ENCODE results near the gene KRT3. TPM values are rescaled to one million over a fixed set of nuclear protein-coding genes. Genes with fewer than 3 reads are reported as not detected.

Gene KRT3
- total RNA-seq, 1 experiment from 2014 or later: not detected

DNA sequence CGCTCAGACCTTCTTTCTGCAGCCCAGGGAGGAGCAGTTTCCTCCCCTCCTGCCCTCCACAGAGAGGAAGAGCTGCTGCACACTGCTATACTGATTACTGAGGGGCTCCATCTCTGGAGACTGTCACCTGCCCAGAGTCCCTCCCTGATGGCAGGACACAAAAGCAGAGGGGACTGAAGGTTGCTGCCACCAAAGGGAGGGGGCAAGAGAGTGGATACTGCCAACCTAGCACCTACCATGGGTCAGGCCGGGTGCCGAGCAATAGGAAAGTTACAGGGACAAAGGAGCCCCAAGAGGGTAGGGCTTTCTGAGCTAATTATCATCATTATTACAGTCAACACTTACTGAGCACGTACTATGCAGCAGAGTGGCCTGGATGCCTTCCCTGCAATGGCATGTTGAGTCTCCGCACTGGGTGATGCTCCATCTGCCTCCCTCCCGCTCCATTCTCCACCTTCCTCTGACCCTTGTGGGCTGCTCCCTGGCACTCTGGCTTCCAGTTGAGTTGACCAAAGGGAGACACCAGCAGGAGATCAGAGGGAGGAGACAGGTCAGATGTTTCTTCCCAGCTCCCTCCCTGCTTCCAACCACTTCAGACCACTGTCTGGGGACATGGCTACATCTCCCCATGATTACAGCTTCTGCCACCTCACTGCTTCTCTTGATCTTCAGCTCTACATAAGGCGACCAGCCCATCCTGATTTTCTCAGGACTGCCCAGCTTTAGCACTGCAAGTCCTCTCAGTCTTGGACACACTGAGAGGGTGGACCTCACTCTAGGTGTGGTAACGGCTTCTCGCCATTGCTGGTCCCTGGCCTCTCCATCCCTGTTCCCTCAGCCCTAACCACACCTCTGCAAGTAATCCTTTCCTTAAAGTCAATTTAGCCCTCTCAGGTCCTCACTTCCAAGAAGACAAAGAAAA lies 40.8 kb upstream of the KRT3 start:
- peaks cover 2% of the 10 kb centered on the region; the same call in 1 of the 2 replicates for H3K27me3 Mint-ChIP-seq (ENCODE audit: low read depth)
- no peak overlapping the region for H3K4me3 Mint-ChIP-seq
- ChIA-PET POLR2A (no interaction called here), CTCF (interaction anchor here (1.1 kb wide), 1 partner anchor 29 kb away, joined by 3 read pairs; no protein-coding TSS in a partner anchor)
- ATAC-seq (no peak), DNase-seq (ENCODE audit: low spot score) (no peak)
- no peaks in the 10 kb centered on the region for H3K36me3 Mint-ChIP-seq
- H3K27ac Mint-ChIP-seq: no peak overlapping the region
- H3K4me1 Mint-ChIP-seq: no peaks in the 10 kb centered on the region
- TF ChIP-seq STAT6 (CRISPR knock-in tag; conservative IDR thresholded peaks at IDR 0.05; ENCODE audit: low read depth): no peak
- TF ChIP-seq, protein P1, sequence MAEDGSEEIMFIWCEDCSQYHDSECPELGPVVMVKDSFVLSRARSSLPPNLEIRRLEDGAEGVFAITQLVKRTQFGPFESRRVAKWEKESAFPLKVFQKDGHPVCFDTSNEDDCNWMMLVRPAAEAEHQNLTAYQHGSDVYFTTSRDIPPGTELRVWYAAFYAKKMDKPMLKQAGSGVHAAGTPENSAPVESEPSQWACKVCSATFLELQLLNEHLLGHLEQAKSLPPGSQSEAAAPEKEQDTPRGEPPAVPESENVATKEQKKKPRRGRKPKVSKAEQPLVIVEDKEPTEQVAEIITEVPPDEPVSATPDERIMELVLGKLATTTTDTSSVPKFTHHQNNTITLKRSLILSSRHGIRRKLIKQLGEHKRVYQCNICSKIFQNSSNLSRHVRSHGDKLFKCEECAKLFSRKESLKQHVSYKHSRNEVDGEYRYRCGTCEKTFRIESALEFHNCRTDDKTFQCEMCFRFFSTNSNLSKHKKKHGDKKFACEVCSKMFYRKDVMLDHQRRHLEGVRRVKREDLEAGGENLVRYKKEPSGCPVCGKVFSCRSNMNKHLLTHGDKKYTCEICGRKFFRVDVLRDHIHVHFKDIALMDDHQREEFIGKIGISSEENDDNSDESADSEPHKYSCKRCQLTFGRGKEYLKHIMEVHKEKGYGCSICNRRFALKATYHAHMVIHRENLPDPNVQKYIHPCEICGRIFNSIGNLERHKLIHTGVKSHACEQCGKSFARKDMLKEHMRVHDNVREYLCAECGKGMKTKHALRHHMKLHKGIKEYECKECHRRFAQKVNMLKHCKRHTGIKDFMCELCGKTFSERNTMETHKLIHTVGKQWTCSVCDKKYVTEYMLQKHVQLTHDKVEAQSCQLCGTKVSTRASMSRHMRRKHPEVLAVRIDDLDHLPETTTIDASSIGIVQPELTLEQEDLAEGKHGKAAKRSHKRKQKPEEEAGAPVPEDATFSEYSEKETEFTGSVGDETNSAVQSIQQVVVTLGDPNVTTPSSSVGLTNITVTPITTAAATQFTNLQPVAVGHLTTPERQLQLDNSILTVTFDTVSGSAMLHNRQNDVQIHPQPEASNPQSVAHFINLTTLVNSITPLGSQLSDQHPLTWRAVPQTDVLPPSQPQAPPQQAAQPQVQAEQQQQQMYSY (CRISPR knock-in tag; IDR thresholded peaks at IDR 0.05): no peak
- no peak for TF ChIP-seq CREM (CRISPR knock-in tag; IDR thresholded peaks at IDR 0.05)
- no peak for TF ChIP-seq E2F5 (CRISPR knock-in tag; IDR thresholded peaks at IDR 0.05)
- no peak for TF ChIP-seq ATF2 (CRISPR knock-in tag; IDR thresholded peaks at IDR 0.05; ENCODE audit: borderline replicate concordance, low read depth)
- no peak for TF ChIP-seq MYBL2 (CRISPR knock-in tag; IDR thresholded peaks at IDR 0.05)
- TF ChIP-seq FOXP1 (CRISPR knock-in tag; IDR thresholded peaks at IDR 0.05; ENCODE audit: borderline replicate concordance): no peak
- no peak for TF ChIP-seq ZNF425 (CRISPR knock-in tag; conservative IDR thresholded peaks at IDR 0.05)
- no peak for TF ChIP-seq RORB (CRISPR knock-in tag; IDR thresholded peaks at IDR 0.05)
- TF ChIP-seq, protein P2, sequence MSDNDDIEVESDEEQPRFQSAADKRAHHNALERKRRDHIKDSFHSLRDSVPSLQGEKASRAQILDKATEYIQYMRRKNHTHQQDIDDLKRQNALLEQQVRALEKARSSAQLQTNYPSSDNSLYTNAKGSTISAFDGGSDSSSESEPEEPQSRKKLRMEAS (CRISPR knock-in tag; IDR thresholded peaks at IDR 0.05): no peak
- TF ChIP-seq, protein P3, sequence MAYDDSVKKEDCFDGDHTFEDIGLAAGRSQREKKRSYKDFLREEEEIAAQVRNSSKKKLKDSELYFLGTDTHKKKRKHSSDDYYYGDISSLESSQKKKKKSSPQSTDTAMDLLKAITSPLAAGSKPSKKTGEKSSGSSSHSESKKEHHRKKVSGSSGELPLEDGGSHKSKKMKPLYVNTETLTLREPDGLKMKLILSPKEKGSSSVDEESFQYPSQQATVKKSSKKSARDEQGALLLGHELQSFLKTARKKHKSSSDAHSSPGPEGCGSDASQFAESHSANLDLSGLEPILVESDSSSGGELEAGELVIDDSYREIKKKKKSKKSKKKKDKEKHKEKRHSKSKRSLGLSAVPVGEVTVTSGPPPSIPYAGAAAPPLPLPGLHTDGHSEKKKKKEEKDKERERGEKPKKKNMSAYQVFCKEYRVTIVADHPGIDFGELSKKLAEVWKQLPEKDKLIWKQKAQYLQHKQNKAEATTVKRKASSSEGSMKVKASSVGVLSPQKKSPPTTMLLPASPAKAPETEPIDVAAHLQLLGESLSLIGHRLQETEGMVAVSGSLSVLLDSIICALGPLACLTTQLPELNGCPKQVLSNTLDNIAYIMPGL (CRISPR knock-in tag; IDR thresholded peaks at IDR 0.05): no peak
- TF ChIP-seq ZNF671 (CRISPR knock-in tag; IDR thresholded peaks at IDR 0.05): no peak
- no peak for TF ChIP-seq ZNF396 (CRISPR knock-in tag; IDR thresholded peaks at IDR 0.05; ENCODE audit: borderline replicate concordance)
- no peak for TF ChIP-seq EMX1 (CRISPR knock-in tag; IDR thresholded peaks at IDR 0.05)
- TF ChIP-seq JAZF1 (CRISPR knock-in tag; IDR thresholded peaks at IDR 0.05): no peak
- TF ChIP-seq KAT7 (CRISPR knock-in tag; IDR thresholded peaks at IDR 0.05; ENCODE audit: borderline replicate concordance): no peak
- TF ChIP-seq, protein P4, sequence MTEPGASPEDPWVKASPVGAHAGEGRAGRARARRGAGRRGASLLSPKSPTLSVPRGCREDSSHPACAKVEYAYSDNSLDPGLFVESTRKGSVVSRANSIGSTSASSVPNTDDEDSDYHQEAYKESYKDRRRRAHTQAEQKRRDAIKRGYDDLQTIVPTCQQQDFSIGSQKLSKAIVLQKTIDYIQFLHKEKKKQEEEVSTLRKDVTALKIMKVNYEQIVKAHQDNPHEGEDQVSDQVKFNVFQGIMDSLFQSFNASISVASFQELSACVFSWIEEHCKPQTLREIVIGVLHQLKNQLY (CRISPR knock-in tag; IDR thresholded peaks at IDR 0.05): no peak
- H3K9me3 Mint-ChIP-seq: no peaks in the 10 kb centered on the region

Measured in WTC11 (cell line).